T-helper 22 cell (primary cell): ENCODE results near the gene DLGAP3.

Source experiments
- DNase-seq: peaks from one replicate; pipeline ENCODE4 v3.0.0-alpha.2; 2020; ENCODE audit warnings: low read depth

Gene DLGAP3

DNA sequence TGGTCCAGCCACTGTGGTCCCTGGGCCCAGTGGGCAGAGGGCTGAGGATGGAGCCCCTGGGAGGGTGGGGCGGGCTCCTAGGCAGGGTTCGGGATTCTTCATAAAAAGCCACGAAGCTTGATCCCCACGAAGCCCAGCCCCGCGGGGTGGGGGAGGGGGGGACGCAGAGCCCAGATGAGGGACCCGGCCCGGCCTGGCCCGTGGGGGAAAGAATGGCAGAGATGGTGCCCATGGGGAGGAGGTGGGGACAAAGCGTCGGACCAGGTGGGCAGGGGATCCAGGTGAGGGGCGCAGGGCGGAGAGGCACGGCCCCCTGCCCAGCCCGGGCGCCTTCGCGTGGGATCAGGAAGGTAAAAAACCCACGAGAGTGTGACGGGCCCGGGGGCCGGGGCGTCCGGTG is 63.9 kb downstream of the DLGAP3 start:
- no peak for DNase-seq

DNA sequence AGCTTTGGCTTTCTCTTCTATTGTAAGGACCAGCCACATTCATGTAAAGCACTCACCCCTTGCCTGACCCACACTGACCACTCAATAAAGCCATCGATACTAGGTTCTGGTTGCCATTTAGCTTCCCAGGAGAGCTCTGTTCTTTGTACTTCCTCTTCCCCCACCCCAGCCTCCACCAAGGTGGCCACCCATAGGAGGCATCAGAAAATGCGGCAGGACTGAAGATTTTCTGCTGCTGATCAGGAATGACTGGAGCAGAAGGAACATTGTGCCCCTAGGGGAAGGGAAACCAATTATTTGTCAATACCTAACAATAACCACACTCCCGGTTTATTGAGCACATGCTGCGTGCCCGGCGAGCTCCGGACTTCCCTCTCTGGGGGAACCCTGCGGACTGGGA is 64.7 kb downstream of the DLGAP3 start:
- DNase-seq, result no peak

DNA sequence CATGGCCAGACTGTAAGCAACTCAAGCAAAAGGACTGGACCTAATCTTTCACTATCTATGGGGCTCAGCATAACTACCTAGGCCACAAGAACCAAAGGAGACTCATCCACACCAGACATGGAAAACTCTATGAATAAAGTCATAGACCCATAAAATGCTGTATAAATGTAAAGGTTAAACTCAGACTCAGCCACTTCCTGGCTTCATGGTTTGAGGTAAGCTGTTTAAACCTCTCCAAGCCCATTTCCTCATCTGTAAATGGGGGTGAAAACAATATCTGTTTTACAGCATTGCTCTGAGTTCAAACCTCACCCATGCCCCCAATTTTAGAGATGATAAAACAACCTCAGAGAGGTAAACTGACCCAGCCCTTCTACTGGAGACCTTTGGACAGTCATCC is 65.9 kb downstream of the DLGAP3 start:
- no peak for DNase-seq

DNA sequence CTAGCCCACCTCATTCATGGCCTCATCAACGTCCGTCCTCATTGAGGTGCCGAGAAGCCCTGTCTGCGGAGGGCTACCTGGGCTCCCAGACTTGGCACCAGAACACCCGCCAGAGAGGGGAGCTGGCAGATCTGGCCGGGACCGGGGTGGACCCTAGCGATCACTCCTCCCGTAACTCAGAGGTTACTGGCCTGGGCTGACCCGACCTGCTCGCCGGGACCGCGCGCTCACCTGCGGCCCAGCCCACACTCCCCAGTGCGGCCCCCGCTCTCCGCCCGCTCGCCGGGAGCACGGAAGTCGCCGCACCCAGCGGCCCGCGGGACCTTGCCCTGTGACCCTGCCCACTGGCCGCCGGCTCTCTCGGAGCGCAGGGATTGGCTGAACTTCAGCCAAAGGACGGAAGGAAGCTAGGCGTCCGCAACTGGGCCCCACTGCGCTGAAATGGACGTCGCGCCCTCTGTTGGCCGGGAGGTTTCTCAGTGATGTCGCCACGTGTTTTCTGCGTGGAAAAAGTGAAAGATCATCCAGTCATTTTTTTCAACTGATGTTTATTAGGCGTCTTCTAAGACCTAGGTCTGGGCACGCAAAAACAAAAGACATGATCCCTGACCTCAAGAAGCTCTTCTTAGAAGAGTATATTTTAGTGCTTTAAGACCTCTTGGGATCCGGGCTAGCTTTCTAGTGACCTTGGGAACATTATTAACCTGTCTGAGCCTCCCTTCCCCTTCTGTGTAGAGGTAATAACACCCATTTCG is 69.8 kb downstream of the DLGAP3 start, which contains the start of gene SMIM12:
Gene SMIM12 (minus strand): TSS at position 304 of the 755 bp plus-strand sequence. CDS start 3,772 bp downstream, outside the sequence.
- DNase-seq, result peak; percentile 81

DNA sequence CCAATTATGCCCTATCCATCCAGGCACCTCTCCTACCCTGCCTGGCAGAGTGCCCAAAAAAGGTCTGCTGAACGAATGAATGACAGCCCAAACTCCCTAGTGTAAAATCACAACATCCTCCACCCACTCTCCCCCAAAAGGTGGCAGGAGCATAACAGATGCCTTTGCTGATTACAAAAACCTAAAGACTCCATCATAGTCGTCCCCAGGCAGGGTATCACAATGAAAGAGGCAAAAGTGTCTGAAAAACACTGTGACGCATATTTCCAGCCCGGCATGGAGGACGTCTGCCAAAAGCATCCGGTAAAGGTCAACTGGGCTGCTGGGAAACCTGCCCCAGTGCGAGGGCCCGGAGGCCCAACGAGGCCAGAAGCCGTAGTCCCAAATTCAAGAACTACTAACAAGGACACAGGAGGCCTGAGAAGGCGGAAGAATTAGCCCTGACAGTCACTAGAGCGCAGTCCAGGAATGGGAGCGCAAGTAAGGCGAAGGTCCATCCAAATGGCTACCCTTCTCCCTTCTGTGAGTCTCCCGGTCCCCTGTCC is 70.5 kb downstream of the DLGAP3 start:
- DNase-seq, result no peak

DNA sequence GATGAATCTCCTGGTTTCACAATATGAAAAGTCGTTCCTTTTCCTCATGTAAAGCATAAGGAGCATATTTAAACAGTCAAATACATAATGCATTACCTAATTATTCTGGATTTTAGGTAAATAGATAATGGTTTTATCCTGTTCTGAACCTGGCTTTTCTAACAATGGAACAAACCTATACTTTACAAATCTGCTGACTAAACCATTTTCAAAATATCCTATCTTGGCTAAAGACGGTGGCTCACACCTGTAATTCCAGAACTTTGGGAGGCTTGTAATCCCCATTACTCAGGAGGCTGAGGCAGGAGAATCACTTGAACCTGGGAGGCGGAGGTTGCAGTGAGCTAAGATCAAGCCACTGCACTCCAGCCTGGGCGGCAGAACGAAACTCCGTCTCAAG is 72.8 kb downstream of the DLGAP3 start:
- no peak for DNase-seq

DNA sequence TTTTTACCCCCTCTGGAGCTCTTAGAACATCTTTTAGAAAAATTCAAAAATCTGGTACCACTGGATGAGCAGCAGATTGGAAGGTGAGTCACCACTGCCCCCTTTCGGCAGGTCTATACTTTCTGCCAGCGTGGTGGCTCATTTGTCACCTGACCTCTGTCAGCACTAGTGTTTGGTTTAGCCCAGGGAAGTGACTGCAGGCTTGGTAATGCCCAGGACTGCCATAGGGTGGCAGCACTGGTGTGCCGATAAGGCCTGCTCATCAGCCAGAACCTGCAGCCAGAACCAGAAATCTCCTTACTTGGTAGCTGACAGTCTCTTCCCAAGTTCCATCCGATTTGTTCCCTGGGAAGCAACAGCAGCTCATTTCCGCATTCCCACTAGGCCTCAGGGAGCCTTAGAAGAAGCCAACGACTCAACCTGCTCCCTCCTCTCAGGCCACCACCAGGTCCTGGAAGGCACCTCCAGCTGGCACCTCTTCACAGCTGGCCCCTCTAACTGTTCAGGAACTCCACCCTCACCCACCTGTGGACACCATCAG is 76.7 kb downstream of the DLGAP3 start:
- DNase-seq, result peak; percentile 74

DNA sequence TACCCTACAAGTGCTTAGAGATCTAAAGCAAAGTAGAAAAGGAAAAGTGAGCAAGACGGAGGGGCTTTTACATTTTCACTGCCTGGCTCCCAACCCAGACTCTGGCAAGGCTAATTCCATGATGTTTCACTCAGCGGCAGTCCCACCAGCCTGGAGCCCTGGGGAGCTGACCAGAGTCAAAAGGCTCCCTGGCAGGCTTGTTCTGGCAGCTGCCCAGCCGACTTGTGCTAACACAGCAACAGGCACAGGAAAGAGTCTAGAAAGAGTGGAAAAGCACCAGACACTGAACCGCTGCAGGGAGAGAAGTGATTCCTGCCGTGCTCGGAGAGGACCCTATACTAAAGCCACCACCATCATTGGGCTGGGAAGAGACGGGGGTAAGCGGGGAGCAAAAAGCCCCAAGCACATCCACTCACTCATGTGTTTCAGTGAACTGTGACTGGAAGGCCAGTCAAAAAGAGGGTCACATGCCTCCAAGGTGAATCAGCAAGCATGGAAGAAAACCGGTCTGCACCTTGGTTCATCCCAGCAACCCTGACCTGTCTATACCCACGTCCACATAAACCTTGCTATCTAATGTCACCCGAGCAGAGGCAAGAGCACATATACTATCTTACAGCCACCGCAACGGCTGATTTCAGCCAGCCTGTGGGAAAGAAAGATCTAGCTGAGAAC is 77.9 kb downstream of the DLGAP3 start:
- DNase-seq, result no peak

DNA sequence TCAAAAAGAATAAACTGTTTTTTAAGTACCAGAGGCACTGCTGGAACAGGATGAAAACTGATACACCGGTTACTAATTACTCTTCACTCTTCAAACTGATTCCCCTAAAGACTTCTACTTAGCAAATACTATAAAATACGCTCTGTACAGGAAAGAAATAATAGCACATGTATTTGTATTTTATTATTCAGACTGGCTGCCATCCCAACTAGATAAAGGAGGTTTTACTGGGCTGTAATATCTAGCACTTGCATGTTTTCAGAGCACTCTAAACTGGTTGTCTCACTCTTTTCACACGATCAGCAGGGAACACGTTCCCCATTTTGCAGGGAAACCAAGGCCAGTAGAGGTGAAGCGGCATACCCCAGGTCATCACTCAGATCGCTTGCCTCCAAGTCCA is 79.1 kb downstream of the DLGAP3 start:
- no peak for DNase-seq

DNA sequence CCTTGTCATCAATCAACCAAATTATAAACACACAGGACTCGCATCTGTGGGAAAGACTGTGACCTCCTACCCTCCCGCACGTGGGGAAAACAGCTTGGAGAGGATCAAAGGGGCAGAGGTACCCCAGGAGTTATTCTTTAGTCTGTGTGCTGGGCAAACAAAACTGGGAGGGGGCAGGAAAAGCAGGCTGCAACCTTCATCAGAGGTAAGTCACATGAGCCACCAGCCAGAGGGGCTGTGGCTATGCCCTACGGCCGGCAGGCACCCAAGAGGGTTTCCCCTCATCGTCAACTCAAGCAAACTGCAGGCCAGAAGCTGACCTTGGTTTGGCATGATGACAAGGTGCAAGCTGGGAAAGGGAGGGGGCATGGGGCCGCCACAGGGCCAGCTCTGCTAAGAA is 82.4 kb downstream of the DLGAP3 start:
- DNase-seq, result no peak

DNA sequence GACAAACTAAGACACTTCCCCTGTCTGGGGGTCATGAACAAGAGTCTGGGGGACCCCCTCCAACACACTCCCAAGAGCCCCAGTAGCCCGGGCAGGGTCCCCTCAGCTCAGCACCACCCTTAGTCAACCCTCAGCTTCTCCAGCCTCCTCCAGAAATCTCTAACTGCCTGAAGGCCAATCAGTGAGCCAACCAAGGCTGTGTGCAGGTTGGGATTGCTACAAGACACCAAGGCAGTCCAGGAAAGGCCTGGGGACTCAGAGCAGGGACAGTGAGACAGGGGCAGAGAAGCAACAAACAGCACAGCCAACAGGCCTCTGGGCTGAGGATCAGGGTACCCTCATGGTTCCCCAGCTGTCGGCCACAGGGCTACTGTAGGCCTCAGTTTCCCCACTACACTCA is 83.2 kb downstream of the DLGAP3 start:
- no peak for DNase-seq

DNA sequence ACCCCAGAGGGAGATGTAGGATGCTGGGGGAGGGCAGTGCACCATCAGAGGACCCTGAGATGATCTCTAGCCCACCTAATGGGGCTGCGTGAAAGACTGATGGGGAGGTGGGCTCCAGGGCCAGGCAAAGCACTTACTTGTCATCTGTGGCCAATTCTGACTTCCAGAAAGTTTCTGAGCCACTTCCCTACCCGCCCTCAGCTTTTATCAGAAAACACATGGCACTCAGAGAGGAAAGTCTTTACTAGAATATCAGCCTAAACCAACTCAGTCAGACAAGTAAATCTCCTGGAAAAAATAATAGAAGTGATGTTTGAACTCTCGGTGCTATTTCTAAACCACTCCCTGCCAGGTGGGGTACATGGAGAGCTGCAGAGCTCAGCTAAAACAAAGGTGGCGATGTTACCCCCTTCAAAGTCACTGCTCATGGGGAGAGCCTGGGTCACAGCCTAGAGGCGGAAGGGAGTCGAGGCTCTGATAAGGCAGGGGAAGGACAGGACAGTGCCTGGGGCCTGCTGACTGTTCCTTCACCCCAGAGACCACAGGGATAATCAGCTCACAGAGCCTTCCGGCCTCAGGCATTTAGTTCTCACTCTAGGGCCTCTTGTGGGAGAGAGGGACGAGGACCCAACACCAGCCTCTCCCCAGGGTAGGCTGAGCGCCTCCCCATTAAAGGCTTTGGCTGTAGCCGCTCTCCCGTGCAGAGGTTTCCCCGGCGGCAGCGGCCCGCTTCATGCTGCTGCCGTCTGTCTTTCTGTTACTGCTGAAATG is 84.1 kb downstream of the DLGAP3 start:
- no peak for DNase-seq

DNA sequence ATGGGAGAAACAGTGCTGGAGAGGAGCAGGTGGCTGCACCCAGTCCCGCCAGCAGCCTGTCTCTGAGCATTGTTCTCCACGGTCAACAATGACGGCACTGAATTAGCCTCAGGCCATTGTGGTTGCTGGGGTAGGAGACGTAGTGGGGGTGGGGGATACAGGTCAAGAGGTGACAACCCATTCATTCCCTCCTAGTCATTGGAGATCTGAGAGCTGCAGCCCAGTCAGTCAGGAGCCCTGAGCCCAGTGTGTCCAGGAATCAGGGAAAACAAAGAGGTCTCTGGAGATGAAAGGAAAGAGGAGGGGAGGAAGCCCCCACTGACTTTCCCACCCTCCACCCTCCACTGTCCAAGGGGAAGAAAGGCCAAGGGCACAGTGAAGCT is 85.2 kb downstream of the DLGAP3 start:
- no peak for DNase-seq

DNA sequence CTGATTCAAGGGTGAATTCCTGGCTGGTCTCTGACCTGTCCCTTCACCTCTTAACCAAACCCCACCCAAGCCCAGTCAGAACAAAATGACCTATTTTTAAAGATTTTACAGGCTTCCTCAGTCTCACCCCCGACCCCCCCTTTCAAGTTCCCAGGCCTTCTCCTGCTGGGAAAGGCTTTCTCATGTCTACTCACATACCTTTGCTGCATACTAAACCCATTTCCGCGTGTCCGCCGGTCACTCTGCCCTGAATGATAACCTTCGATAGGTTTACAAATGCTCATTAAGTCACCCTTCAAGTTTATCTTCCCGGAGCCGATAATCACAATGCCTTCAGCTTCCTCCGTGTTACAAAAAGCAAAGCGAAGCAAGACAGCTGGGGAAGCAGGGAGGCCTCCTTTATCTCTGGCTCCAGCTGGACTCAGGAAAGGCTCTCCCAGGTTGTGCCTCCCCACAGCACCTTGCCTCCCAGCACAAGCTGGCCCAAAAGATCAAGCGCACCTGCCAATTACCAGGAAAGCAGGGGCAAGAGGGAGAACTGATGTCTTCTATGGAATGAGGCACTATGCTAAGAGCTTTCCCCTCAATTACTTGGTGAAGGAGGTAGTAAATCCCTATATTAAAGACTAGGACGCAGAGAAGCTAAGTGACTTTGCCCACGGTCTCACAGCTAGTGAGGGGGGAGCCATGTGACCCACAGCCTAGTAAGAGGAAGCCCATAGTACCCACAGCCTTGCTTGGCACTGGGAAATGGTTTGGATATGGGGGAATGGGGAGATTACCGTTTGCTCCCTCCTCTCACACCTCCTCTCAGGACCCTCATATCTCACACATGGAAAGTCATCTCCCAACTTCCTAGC is 85.8 kb downstream of the DLGAP3 start:
- DNase-seq, result no peak

DNA sequence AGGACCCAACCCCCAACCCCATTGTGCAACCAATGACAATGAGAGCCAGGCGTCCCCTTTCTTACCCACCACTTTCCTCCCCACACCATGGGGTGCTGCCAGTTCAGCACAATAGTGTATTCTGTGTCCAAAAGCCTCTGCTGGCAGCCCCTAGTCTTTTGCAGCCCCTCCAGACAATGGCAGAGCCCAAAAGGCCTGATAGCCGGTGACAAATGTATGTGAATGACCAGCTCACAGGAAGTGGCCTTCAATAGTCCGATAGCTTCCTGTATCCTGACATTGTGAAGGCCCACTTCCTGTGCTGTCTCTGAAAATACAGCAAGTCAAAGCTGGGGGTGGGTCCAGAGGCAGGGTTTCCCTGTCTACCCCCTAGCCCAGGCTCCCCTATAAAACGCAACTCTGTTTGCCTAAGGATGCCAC is 86.5 kb downstream of the DLGAP3 start:
- DNase-seq, result no peak

DNA sequence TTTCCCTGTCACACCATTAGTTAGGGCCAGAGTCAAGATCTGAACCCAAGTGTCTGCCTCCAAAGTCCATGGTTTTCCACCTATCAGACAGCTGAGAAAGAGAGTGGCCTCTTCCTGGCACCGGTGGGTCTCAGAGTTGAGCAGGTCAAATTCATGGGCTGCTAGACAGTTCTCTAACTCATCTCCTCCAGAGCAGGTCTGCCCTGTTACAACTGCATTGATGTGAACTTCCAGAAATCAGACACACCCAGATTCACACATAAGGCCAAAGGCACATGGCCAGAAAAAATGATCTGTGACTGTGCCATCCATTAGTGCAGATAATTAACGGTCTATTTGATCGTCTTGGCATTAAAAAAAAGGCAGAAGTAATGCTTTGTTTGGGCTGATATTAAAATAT is 87.4 kb downstream of the DLGAP3 start:
- DNase-seq, result no peak

DNA sequence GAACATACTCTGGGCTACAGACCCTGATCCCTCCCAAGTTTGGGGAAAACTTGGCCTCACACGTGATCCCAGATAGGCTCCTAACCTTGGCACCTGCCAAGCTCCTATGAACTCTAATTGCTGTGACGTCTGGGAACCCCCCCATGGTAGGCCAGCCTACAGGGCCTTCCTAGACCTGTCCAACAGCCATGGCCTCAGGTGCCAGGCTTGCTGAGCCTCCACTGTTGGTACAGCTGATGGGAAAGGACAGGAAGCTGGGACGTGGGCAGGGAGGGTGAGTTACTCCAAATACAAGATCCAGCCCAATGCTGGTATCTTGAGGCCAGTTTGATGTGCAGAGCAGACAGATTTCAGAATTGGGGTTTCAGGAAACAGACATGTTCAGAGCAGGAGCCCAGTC is 89.0 kb downstream of the DLGAP3 start:
- no peak for DNase-seq

DNA sequence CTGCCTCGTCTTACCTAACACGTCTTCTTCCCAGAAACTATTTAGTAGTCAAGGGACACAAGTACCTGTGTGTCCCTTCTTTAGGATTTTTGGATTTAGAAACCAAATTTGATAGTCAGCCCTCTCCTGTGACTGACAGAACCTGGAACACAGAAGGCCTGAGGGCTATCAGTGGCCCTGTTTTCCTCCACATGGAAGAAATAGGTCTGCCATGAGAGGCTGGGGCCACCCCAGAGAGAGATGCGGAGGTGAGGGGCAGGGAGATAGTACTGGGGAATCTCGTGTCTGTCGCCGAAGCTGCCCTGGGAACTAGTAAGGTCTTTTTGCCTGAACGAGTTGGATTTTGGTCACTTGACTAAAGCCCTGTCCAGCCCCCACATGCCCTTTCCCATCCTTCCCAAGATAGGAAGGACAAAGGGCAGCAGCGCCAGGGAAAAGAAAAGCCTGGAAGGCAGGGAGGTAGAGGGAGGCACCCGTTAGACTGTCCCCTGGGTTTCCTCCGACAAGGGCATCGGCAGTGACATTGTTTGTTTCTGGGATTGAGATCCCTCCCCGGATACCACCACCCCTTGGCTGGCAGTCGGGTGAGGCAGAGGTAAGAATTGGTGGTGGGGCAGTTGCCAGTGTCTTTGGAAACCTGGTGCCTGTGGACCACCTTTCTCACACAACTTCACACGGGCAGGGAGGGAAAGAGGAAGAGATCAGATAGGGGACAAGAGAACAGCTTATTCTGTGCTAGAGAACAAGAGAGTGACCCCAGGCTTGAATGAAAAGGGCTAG is 89.7 kb downstream of the DLGAP3 start:
- DNase-seq, result no peak

DNA sequence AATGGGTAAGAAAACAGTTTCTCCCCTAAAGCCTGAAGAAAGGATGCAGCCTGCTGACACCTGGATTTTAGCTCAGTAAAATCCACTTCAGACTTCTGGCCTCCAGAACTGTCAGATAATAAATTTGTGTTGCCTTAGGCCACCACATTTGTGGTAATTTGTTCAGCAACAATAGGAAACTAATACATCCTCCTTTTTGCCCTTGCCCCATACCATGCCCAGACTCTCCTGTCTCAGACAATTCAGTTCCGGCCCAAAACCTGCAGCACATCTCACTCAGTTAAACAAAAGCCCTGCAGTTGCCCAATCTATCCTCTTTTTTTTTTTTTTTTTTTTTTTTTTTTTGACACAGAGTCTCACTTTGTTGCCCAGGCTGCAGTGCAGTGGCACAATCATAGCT is 95.7 kb downstream of the DLGAP3 start:
- no peak for DNase-seq

DNA sequence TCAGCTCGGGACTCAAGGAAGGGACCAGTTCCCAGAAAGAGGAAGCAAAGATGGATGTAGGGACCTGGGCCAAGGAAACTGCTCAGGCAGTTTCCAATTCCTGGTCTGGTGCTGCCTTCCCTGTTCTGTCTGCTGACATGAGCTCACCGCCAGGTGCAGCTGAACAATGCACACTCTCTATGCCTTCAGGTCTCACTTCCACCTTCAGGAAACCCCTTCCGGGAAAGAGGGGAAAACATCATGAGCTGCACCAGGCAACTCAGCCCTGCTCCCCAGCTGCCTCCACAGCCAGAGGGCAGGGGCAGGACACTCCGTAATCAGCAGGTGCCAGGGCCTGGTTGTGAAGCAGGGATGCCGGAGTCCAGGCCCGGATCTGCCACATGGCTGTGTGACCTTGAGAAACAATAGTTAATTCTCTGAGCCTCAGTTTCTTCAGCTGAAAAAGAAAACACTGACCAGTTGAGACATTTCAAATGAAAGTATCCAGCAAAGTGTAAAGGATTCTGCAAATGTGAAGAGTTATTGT is 97.7 kb downstream of the DLGAP3 start:
- no peak for DNase-seq
